Thyroid gland (tissue), 4 donors: ENCODE data around the gene SH3RF3.

Experiments used
- CTCF ChIP-seq, 6 experiments: fragments of 200-600 bp in 3 of 6; fragments of 450-650 bp in 3 of 6; sonication (generic) in 3 of 6; IDR thresholded peaks; one replicate each; pipeline ENCODE4 v1.5.1; 2016 to 2019; ENCODE audit warnings: antibody characterized with exemption in 6 of 6, mild to moderate bottlenecking in 2 of 6, inconsistent platforms in 1 of 6, moderate library complexity in 1 of 6
- POLR2A ChIP-seq, 2 donors: fragments of 450-650 bp; IDR thresholded peaks; one replicate each; pipeline ENCODE4 v1.6.1; 2017; ENCODE audit warnings: antibody characterized with exemption in 2 of 2, mild to moderate bottlenecking in 2 of 2, moderate library complexity in 1 of 2

GRCh38 chr2:109364217-109364616, 235.2 kb downstream of the SH3RF3 start:
- TF ChIP-seq POLR2A (IDR thresholded peaks at IDR 0.05) (no peak), CTCF (IDR thresholded peaks at IDR 0.05) (no peak)
